Uterus (tissue), 4 donors: ENCODE measurements around the gene SLC9A7. TPM values are rescaled to one million over a fixed set of nuclear protein-coding genes. Genes with fewer than 3 reads are reported as not detected.

Experiments
- DNase-seq, 2 donors: peaks; one replicate each; pipeline ENCODE4 v3.0.0-alpha.2; 2019 to 2020
- H3K27ac ChIP-seq, 2 donors: fragments of 200-600 bp; sonication (generic); 1 replicate in 1 of 2; 2 replicates in 1 of 2; pipeline ENCODE4 v1.5.1; 2016 to 2018
- H3K27me3 ChIP-seq, 2 donors: fragments of 200-600 bp; sonication (generic); one replicate each; pipeline ENCODE4 v1.5.1; 2018 to 2019; ENCODE audit warnings: control low read depth in 1 of 2
- H3K36me3 ChIP-seq, 2 donors: fragments of 200-600 bp; sonication (generic); one replicate each; pipeline ENCODE4 v1.5.1; 2019; ENCODE audit warnings: control low read depth in 1 of 2
- H3K4me1 ChIP-seq, 2 donors: fragments of 200-600 bp; sonication (generic); one replicate each; pipeline ENCODE4 v1.5.1; 2018 to 2019; ENCODE audit warnings: control low read depth in 1 of 2
- H3K4me3 ChIP-seq, 2 donors: fragments of 200-600 bp; sonication (generic); 1 replicate in 1 of 2; 2 replicates in 1 of 2; pipeline ENCODE4 v1.5.1; 2018 to 2019; ENCODE audit warnings: mild to moderate bottlenecking in 1 of 2
- H3K9me3 ChIP-seq, 2 donors: fragments of 200-600 bp; sonication (generic); one replicate each; pipeline ENCODE4 v1.5.1; 2019; ENCODE audit warnings: control low read depth in 1 of 2
- POLR2A ChIP-seq, 2 donors: fragments of 450-650 bp; IDR thresholded peaks; one replicate each; pipeline ENCODE4 v1.6.1; 2016; ENCODE audit warnings: antibody characterized with exemption in 2 of 2, mild to moderate bottlenecking in 1 of 2, moderate library complexity in 1 of 2
- intact Hi-C: fragments of 100-400 bp; cut with DNase I; formaldehyde crosslinking; loops from one replicate; pipeline ENCODE4 v1.15.1; 2023; ENCODE audit warnings: low total_unique reads
- total RNA-seq, 4 donors: library from RNA; depleted of rRNA in 3 of 4; stranded (reverse); fragments of >200 nt in 3 of 4; gene quantifications; one replicate each; pipeline versions ENCODE4 v1.1.0 to v1.2.4, GENCODE V29; 2014 to 2023
- TF ChIP-seq, protein P1 (sequence below), 4 experiments: fragments of 200-600 bp in 2 of 4; fragments of 450-650 bp in 2 of 4; sonication (generic) in 2 of 4; IDR thresholded peaks; one replicate each; pipeline ENCODE4 v1.5.1; 2016 to 2019; ENCODE audit warnings: antibody characterized with exemption in 4 of 4, mild to moderate bottlenecking in 2 of 4, moderate library complexity in 1 of 4
- donor health status: DM: yes; HTN: yes; CAD: no.

Gene SLC9A7
- total RNA-seq, 4 donors from 2014 or later = 0.51 to 6.4 (median 3.3) TPM

DNA sequence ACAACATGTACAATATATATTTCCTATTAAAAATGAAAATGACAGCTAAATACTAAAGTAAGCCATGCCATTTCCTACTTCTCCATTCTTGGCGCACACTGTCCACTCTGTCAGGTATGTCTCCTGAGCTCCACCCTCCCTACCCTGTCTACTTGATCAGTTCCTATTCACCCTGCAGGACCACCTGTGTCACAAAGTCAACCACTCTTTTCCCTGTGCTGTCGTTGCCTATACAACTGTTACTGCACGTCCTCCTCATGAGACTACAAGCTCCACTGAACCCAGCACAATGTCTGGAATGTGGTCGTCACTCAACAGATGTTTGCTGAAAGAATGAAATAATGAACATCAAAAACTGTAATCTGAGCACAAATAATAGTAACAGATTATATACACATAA, 54.9 kb downstream of the SLC9A7 start:
- H3K27ac ChIP-seq = no peak overlapping the region
- intact Hi-C loops = no loop called here
- H3K9me3 ChIP-seq = no peaks in the 10 kb centered on the region
- no peaks in the 10 kb centered on the region for H3K27me3 ChIP-seq
- no peak overlapping the region for H3K4me3 ChIP-seq
- TF ChIP-seq, protein P1, sequence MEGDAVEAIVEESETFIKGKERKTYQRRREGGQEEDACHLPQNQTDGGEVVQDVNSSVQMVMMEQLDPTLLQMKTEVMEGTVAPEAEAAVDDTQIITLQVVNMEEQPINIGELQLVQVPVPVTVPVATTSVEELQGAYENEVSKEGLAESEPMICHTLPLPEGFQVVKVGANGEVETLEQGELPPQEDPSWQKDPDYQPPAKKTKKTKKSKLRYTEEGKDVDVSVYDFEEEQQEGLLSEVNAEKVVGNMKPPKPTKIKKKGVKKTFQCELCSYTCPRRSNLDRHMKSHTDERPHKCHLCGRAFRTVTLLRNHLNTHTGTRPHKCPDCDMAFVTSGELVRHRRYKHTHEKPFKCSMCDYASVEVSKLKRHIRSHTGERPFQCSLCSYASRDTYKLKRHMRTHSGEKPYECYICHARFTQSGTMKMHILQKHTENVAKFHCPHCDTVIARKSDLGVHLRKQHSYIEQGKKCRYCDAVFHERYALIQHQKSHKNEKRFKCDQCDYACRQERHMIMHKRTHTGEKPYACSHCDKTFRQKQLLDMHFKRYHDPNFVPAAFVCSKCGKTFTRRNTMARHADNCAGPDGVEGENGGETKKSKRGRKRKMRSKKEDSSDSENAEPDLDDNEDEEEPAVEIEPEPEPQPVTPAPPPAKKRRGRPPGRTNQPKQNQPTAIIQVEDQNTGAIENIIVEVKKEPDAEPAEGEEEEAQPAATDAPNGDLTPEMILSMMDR (IDR thresholded peaks at IDR 0.05) = no peak
- TF ChIP-seq POLR2A (IDR thresholded peaks at IDR 0.05) = no peak
- DNase-seq = no peak
- H3K4me1 ChIP-seq = no peaks in the 10 kb centered on the region
- H3K36me3 ChIP-seq = no peaks in the 10 kb centered on the region

DNA sequence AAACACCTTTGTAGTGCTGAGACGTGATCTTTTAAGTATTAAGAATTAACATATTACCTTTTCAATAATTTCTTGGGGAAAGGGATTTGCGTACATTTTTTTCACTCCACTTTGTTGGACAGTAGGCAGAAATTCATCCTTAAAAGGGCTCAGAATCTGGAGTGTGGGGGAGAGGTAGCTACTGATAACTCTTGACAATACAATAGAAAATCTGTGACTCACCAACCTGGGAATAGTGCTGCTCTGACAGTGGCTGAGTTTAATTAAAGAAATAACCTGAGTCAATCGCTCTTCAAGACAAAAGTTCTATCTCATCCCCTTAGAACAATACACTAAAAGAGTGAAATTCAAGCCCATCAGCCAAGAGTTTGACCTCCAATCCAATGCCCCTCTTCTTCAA, 60.2 kb downstream of the SLC9A7 start:
- no peak overlapping the region for H3K4me3 ChIP-seq
- H3K4me1 ChIP-seq = no peaks in the 10 kb centered on the region
- no peak overlapping the region for H3K27ac ChIP-seq
- no peaks in the 10 kb centered on the region for H3K9me3 ChIP-seq
- TF ChIP-seq, protein P1 (IDR thresholded peaks at IDR 0.05) = no peak
- no peak for TF ChIP-seq POLR2A (IDR thresholded peaks at IDR 0.05)
- DNase-seq = no peak
- no peaks in the 10 kb centered on the region for H3K36me3 ChIP-seq
- no peaks in the 10 kb centered on the region for H3K27me3 ChIP-seq
- intact Hi-C loops = no loop called here

DNA sequence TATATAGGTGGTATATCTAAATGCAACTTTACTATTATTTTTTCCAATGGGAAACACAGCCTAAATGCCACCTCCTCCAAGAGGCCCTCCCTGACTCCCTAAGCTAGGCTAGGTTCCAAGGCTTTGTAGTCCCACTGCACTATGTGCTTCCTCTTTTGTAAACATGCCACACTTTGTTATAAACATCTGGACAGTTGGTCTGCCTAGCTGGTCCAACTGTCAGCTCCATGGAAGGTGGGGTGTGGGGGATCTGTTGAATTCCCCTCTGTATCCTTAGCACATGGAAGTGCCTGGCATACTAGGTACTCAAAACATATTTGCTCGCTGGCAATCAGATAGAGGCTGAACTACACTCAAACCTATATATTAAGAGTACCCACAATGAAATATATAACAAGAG, 63.4 kb downstream of the SLC9A7 start:
- H3K4me3 ChIP-seq = no peak overlapping the region
- no peaks in the 10 kb centered on the region for H3K4me1 ChIP-seq
- H3K27me3 ChIP-seq = no peaks in the 10 kb centered on the region
- TF ChIP-seq, protein P1 (IDR thresholded peaks at IDR 0.05) = no peak
- no peak for TF ChIP-seq POLR2A (IDR thresholded peaks at IDR 0.05)
- H3K27ac ChIP-seq = no peak overlapping the region
- intact Hi-C loops = no loop called here
- no peak for DNase-seq
- H3K36me3 ChIP-seq = no peaks in the 10 kb centered on the region
- H3K9me3 ChIP-seq = no peaks in the 10 kb centered on the region

DNA sequence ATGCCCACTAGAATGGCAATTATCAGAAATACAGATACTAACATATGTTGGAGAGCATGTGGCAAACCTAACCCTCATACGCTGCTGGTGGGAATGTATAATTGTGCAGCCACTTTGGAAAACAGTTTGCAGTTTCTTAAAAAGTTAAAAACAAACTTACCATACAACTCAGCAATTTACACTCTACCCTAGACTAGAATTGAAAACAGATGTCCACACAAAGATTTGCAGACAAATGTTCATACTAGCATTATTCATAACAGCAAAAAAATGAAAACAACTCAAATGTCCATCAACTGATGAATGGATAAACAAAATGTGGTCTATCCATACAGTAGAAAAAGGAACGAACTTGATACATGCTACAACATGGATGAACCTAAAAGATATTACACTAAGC, 64.4 kb downstream of the SLC9A7 start:
- intact Hi-C loops = no loop called here
- Histone ChIP-seq H3K4me1 (no peaks in the 10 kb centered on the region), H3K4me3 (no peak overlapping the region), H3K27ac (no peak overlapping the region), H3K36me3 (no peaks in the 10 kb centered on the region), H3K9me3 (no peaks in the 10 kb centered on the region), H3K27me3 (no peaks in the 10 kb centered on the region)
- DNase-seq = no peak
- TF ChIP-seq, protein P1 (IDR thresholded peaks at IDR 0.05) = no peak
- no peak for TF ChIP-seq POLR2A (IDR thresholded peaks at IDR 0.05)

DNA sequence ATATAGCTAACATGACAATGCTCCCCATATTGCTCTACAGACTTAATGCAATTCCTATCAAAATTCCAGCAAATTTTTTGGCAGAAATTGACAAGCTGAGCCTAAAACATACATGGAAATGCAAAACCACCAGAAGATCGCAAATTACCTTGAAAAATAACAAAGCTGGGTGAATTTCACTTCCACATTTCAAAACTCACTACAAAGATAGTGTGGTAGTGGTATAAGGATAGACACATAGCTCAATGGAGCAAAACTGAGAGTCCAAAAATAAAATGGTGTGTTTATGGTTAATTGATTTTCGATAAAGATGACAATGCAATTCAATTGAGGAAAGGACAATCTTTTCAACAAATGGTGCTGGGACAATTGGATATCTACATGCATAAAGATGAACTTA, 65.8 kb downstream of the SLC9A7 start:
- Histone ChIP-seq H3K9me3 (no peaks in the 10 kb centered on the region), H3K36me3 (no peaks in the 10 kb centered on the region), H3K4me1 (no peaks in the 10 kb centered on the region), H3K4me3 (no peak overlapping the region), H3K27me3 (no peaks in the 10 kb centered on the region), H3K27ac (no peak overlapping the region)
- DNase-seq = no peak
- no peak for TF ChIP-seq POLR2A (IDR thresholded peaks at IDR 0.05)
- TF ChIP-seq, protein P1 (IDR thresholded peaks at IDR 0.05) = no peak
- intact Hi-C loops = no loop called here
